Right lung (tissue), 5 donors: ENCODE results near the gene RPP25L. TPM values are rescaled to one million over a fixed set of nuclear protein-coding genes. Genes with fewer than 3 reads are reported as not detected.
"Not testable (repeated sequence)": the region's sequence is repeated elsewhere in the genome, so short reads cannot be mapped to it uniquely, and the experiment has no call there.

Source experiments
- DNase-seq, 2 donors: peaks; one replicate each; pipeline ENCODE4 v3.0.0-alpha.2; 2013
- polyA plus RNA-seq, 5 donors: library from polyadenylated mRNA; unstranded; fragments of 120-200 nt; gene quantifications; one replicate each; pipeline versions ENCODE4 v1.2.1 to v1.2.3, GENCODE V29; 2013; ENCODE audit warnings: inconsistent platforms in 1 of 5, low replicate concordance in 1 of 5; ENCODE audit not compliant: insufficient read length in 5 of 5, insufficient read depth in 1 of 5

The RPP25L gene
- polyA plus RNA-seq, 5 donors, result 18.4 to 26.2 (median 20.2) TPM

- DNase-seq, result no peak
These were observed 30.8 kb upstream of the RPP25L start for GRCh38 chr9:34642679-34643078.

DNA sequence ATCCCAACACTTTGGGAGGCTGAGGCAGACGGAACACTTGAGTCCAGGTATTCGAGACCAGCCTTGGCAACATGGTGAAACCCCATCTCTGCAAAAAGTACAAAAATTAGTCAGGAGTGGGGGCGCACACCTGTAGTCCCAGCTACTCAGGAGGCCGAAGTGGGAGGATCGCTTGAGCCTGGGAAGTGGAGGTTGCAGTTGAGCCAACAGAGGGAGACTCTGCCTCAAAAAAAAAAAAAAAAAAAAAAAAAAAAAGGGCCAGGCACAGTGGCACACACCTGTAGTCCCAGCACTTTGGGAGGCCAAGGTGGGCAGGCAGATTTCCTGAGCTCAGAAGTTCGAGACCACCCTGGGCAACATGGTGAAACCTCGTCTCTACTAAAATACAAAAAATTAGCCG is 27.4 kb upstream of the RPP25L start:
- DNase-seq, result not testable (repeated sequence)

- DNase-seq, result no peak
These were observed 26.2 kb upstream of the RPP25L start for GRCh38 chr9:34638138-34638445.

- DNase-seq, result peak; percentile 93 to 94
These were observed 25.6 kb upstream of the RPP25L start, which contains the start of gene SIGMAR1 for GRCh38 chr9:34637356-34638137. Gene SIGMAR1, minus strand, starts transcription at chr9:34637787. Its CDS starts 90 bp downstream, at chr9:34637697.

- no peak for DNase-seq
These were observed 25.0 kb upstream of the RPP25L start for GRCh38 chr9:34636791-34637355.

DNA sequence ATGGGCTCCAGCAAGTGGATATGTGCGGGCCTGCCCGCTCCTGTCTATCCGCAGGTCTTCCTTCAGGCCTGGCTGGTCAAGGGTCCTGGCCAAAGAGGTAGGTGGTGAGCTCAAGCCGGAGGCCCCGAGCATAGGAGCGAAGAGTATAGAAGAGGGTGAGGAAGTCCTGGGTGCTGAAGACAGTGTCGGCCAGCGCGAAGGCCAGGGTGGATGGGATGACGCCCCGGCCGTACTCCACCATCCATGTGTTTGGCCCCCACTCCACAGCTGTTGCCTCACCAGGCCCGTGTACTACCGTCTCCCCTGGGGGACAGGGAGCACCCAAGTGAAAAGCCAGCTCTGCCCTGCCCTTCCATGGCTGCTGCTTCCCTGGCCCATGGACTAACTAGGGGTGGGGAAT is 23.7 kb upstream of the RPP25L start:
- DNase-seq, result no peak

DNA sequence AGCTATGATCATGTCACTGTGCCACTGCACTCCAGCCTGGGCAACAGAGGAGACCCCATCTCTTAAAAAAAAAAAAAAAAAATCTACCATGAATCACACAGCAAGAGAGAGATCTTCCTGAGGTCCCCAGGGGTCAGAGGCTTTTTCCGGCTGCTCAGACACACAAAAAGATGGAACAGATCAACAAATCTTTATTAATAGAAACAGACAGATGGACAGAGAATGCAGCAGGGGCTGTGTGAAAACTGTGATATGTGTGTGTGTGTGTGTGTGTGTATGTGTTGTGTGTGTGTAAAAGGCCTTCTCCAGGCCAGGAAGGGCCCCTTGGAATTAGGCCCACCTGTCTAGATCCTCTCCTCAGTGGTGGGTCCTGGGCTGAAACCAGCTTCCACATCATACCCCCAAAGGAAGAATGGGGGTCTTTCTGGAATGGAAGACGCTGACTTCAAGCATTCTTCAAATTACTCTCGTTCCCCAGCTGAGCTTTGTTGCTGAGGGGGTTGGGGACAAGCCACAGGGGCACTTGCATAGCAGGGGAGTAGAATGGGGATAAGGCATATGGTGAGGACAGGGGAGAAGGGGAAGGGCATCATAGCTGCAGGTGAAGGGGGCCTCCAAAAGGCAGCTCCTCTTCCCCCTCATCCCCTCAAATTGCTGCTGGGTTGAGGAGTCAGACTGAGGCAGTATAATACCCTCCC is 22.8 kb upstream of the RPP25L start:
- DNase-seq, result no peak

GRCh38 chr9:34633851-34634550 is 22.1 kb upstream of the RPP25L start:
- DNase-seq, result peak in 1 of 2 donors; percentile 40

GRCh38 chr9:34633166-34633565 is 21.3 kb upstream of the RPP25L start:
- DNase-seq, result no peak

- no peak for DNase-seq
These were observed 18.7 kb upstream of the RPP25L start for GRCh38 chr9:34630402-34631154.

- no peak for DNase-seq
These were observed 17.6 kb upstream of the RPP25L start for GRCh38 chr9:34629491-34629808.

DNA sequence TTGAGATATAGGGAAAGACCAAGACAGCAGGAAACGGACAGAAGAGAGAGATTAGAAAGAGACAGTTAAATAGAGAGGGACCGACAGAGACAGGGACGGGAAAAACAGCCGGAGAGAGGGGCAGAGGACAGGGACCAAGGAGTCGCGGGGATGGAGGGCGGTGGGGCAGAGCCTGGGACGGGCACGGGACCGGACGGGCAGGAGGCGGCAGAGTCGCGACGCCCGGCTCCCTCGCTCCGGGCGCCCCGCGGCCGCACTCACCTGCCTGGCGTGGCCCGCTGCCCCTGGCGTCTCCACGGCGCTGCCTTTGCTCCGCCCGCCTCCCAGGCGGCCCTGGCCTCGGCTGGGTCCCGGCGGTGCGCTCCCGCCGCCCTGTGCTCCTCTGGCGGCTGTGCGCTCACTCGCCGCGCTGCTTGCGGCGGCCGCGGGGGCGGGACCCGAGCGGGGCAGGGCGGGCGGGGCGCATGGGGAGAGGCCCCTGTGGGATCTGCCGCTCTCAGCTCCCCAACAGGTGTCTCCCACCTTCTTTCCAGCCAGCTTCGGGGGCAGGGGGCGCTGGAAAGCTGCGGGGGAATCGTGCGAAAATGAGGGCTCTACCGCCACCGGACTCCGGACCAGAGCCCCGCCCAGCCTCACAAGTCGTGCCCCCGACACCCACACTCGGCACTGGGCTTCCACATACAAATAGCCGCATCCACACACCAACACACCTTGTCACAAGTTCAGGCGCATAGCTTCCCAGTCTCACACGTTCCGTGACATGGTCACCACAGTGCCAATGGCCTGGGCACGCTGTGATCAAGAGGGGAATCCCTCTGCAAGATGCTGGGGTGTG is 17.0 kb upstream of the RPP25L start, which contains the start of gene ARID3C:
Gene ARID3C, minus strand, starts transcription at position 411 of the 835 bp plus-strand sequence. CDS start 1,052 bp downstream, outside the sequence.
- DNase-seq, result no peak

DNA sequence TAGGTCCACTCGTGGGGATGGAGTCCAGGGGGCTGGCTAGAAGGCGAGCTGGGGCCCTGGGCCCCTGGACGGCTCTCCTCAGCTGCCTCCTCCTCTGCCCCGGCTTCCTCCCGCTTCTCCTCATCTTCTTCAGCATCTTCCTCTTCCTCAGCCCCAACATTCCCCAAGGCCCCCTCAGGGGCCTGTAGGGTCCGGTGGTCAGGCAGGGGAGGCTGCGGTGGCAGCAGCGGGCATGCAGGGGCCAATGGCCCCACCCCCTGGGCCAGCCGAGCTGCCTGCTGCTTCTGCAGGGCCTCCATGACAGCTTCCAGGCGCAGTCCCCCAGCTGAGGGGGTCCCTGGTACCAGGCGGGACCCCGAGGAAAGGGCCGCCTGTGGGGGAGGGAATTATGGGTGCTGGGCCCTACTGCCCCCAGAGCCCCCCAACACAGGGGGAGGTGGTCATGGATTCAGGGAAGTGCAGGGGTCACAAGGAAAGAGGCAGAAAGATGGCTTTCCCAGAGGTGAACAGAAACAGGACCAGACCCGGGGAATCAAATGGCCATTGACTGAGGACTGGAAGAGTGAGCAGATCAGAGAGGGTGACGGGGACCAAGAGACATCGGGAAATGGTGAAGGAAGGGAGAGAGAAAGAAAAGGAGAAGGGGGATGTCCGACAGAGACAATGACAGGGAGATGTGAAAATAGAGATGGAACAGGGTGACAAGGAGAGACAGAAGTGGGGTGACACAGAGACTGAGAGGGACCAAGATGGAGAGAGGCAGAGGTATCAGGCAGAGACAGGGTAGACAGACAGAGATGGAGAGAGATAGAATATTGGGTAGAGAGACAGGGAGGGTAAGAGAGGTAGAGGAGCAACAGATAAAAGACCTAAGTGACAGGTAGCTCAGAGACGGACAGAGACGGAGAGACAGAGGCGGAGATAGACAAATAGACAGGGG is 16.1 kb upstream of the RPP25L start:
- no peak for DNase-seq

GRCh38 chr9:34625186-34625486 is 13.2 kb upstream of the RPP25L start:
- no peak for DNase-seq

DNA sequence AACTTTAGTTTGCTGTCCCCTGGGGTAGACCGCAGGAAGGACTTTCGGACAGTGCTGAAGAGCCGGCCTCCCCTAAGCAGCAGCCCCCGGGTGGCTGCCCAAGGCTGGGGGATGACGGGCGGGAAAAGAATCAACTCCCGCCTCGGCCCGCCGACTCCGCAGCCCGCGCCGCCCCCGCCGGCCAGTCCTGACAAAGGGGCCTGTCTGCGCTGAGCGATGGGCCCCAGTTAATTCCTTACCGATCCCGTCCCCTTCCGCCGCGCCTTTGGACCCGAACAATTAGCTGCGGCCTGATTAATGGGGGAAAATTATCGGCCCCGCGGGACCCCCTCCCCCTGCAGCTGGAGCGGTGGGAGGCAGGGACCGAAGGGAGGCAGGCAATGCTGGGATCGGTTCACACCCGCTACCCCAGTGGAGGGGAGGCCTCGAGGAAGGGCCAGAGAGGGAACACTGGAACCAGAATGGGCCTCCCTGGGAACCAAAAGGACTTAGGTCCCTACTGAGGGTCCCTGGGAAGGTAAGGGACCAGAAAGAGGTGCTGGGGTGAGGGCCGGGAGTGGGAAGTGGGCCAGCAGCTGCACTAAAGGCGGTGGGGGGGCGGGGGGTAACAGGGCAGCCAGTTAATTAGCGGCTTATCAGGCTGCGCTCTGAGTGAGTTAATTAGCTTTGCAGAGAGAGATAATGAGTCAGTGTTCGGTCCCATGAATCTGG is 12.7 kb upstream of the RPP25L start:
- DNase-seq, result no peak

DNA sequence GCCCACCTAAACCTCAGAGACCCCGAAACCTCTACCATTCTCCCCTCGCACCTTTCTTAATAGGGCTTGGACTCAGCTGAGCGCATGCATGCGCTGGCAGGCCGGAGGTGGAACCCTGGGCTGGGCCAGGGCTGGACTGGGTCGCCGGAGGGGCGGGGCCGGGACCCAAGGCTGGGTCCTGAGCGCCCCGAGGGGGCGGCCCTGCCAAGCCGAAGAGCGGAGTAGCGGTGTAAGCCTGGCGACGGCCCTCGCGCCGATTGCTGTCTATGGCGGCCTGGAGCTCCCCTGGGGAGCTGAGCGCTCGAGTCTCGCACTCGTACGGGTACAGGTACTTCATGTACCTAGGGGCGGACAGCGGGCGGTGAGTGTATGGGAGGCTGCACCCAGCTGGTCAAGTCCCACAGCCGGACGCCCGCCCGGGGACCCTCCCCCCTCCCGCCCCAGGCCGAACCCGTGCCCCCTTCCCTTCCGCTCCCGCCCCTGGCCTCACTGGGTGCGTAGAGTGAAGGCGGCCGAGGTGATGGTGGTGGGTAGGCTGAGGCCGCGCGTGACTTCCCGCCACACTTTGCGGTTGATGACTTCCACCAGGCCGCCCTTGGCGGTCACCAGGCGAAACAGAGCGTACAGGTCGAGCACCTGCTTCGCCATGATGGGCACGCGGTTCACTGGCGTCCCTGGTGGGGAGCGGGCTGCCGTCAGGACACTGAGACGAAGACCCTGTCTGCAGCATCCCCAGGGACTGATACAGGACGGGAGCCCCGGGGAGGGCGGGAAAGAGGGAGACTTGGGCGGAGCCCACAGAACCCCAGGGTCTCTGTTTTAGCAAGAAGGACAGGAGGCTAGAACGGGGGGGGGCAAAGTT is 11.7 kb upstream of the RPP25L start:
- no peak for DNase-seq

DNA sequence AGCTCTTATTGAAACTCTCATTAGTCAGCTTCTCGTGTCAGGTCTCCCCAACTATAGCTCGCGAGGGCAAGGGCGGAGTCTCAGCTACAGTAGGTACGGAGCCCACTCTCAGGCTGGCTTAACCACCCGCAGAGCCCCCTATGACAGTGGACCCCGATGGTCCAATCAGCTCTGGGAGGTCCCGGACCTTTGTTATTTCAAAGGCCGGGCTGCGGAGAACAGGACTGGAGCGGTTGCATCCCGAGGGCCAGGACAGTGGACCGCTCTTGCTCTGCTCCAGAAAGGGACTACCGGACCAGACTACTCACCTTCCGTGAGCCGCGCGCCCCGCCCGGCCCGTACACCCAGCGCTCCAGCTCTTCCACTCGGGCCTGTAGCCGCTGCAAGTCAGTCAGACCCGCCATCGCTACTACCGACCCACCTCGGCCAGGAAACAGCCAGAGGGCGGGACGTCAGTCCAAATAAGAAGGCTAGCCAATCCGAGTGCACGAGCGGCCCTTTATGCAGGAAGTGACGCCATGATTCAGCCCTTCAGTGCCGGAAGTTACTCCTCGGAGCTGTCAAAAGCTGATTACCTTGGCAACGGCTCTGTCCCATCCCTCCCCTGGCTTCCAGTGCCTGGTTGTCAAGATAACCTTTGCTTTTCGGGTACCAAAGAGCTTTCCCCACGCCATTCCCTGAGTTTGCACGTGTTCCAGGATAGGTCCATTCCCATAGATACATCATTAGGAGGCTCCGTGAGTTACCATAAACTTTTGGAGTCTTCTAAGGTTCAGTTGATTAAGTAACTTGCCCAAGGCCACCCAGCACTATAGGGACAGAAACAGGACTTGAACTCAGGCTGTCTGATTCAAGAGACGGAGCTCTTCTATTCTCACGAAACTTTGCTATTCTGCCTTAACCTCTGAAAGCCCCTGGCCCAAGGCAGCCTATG is 8.4 kb upstream of the RPP25L start, which contains the start of gene DCTN3:
Gene DCTN3, minus strand, starts transcription at position 435 of the 934 bp plus-strand sequence. Its CDS starts 31 bp downstream, at position 404.
- peak; percentile 85 to 92 for DNase-seq
